ENCODE measurements around the gene LASP1NB.

DNA sequence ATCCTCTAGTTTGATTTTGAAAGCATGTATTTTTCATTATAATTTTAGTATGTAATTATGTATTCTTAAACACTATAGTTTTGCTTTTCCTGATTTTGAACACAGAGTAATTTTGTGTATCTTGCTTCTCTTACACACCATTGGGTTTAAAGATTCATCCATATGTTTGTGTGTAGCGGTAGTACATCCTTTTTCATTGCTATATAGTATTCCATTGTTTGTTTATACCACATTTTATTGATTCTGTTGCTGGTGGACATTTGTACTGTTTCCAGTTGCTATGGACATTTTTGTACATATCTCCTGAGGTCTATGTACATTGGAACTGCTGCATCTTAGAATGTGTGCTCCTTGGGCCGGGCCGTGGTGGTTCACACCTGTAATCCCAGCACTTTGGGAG is 20.5 kb upstream of the LASP1NB start:
- no peak for TF ChIP-seq TAF1 (IDR thresholded peaks at IDR 0.05; ENCODE audit: low read depth)
- no peak for TF ChIP-seq CTCF (IDR thresholded peaks at IDR 0.05; ENCODE audit: poor library complexity, severe bottlenecking)
- TF ChIP-seq EZH2 (IDR thresholded peaks at IDR 0.05; ENCODE audit: borderline replicate concordance, insufficient read depth, low read length, poor library complexity, severe bottlenecking): no peak

All from neural cell (in vitro differentiated cells).